HEK293T (cell line): ENCODE results near the gene SYNM.

Experiments used
- CTCF ChIA-PET: fragments of 350-600 bp; formaldehyde crosslinking; extraction: SDS; loops from one replicate; lab custom pipeline; 2021; ENCODE audit warnings: antibody characterized with exemption, inconsistent platforms; lab: Yijun Ruan, JAX
- POLR2A ChIA-PET: fragments of 350-600 bp; formaldehyde crosslinking; extraction: SDS; loops from one replicate; lab custom pipeline; 2020; ENCODE audit warnings: antibody characterized with exemption, inconsistent platforms; lab: Yijun Ruan, JAX
- DNase-seq: peaks from one replicate; pipeline ENCODE4 v3.0.0; 2012; ENCODE audit warnings: mixed read lengths; ENCODE audit errors: extremely low spot score
- ARNT ChIP-seq: fragments of 450-650 bp; IDR thresholded peaks from 2 replicates; pipeline ENCODE4 v1.6.1; 2017; ENCODE audit warnings: mild to moderate bottlenecking
- BHLHE40 ChIP-seq: fragments of 450-650 bp; IDR thresholded peaks from 2 replicates; pipeline ENCODE4 v1.6.1; 2016; ENCODE audit warnings: mild to moderate bottlenecking, moderate library complexity, borderline replicate concordance
- CTBP1 ChIP-seq: fragments of 450-650 bp; IDR thresholded peaks from 2 replicates; pipeline ENCODE4 v1.6.1; 2016; ENCODE audit warnings: borderline replicate concordance
- ELF4 ChIP-seq: fragments of 450-650 bp; IDR thresholded peaks from 2 replicates; pipeline ENCODE4 v1.6.1; 2017; ENCODE audit warnings: antibody characterized with exemption
- FOXA1 ChIP-seq: fragments of 450-650 bp; IDR thresholded peaks from 2 replicates; pipeline ENCODE4 v1.6.1; 2016; ENCODE audit warnings: mild to moderate bottlenecking
- FOXK2 ChIP-seq: fragments of 450-650 bp; IDR thresholded peaks from 2 replicates; pipeline ENCODE4 v1.6.1; 2016; ENCODE audit warnings: mild to moderate bottlenecking
- FOXM1 ChIP-seq: fragments of 450-650 bp; IDR thresholded peaks from 2 replicates; pipeline ENCODE4 v1.6.1; 2017; ENCODE audit warnings: mild to moderate bottlenecking, borderline replicate concordance
- HDGF ChIP-seq: fragments of 450-650 bp; IDR thresholded peaks from 2 replicates; pipeline ENCODE4 v1.6.1; 2017; ENCODE audit warnings: antibody characterized with exemption, borderline replicate concordance
- L3MBTL2 ChIP-seq: fragments of 450-650 bp; conservative IDR thresholded peaks from 2 replicates; pipeline ENCODE4 v1.6.1; 2016; ENCODE audit warnings: mild to moderate bottlenecking
- LEF1 ChIP-seq: fragments of 450-650 bp; IDR thresholded peaks from 2 replicates; pipeline ENCODE4 v1.6.1; 2017; ENCODE audit warnings: mild to moderate bottlenecking, borderline replicate concordance
- NFRKB ChIP-seq: fragments of 450-650 bp; IDR thresholded peaks from 2 replicates; pipeline ENCODE4 v1.6.1; 2016; ENCODE audit warnings: mild to moderate bottlenecking, moderate library complexity
- SP1 ChIP-seq: fragments of 450-650 bp; IDR thresholded peaks from 2 replicates; pipeline ENCODE4 v1.6.1; 2017
- SUZ12 ChIP-seq: fragments of 450-650 bp; IDR thresholded peaks from 2 replicates; pipeline ENCODE4 v1.6.1; 2016; ENCODE audit warnings: mild to moderate bottlenecking
- TARDBP ChIP-seq: fragments of 450-650 bp; IDR thresholded peaks from 2 replicates; pipeline ENCODE4 v1.6.1; 2016
- ZNF384 ChIP-seq: fragments of 450-650 bp; IDR thresholded peaks from 2 replicates; pipeline ENCODE4 v1.6.1; 2016
- TF ChIP-seq, protein P1 (sequence below): fragments of 450-650 bp; IDR thresholded peaks from 2 replicates; pipeline ENCODE4 v1.6.1; 2016

Gene SYNM

DNA sequence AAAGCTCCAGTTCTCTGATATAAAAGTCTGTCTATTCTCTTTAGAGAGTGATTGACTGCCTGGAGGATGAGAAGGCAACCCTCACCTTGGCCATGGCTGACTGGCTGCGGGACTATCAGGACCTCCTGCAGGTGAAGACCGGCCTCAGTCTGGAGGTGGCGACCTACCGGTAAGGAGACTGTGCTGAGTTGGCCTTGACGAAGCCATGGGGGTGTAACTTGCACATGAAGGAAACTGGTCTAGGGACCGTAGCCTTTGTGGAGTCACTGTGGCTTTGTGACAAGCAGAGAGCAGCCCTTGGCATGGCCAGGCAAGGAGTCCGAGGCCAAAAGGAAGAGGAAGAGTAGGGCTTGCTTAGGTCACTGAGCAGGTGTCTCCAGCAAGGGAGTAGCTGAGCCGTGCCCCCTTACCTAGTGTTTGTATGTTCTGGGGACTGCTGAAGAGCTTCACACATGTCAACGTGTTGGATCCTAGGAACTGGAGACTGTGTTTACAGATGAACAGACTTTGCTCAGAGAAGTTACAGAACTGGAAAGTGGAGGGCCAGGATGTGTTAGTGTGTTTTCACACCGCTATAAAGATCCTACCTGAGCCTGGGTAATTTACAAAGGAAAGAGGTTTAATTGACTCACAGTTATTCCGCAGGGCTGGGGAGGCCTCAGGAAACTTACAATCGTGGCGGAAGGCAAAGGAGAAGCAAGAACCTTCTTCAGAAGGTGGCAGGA is 8.8 kb downstream of the SYNM start:
- ChIA-PET CTCF (interaction anchor here (0.7 kb wide), 1 partner anchor 15 kb away, joined by 3 read pairs; no protein-coding TSS in a partner anchor), POLR2A (no interaction called here)
- no peak for DNase-seq
- TF ChIP-seq SP1 (no peak), CTBP1 (no peak), FOXA1 (no peak)

DNA sequence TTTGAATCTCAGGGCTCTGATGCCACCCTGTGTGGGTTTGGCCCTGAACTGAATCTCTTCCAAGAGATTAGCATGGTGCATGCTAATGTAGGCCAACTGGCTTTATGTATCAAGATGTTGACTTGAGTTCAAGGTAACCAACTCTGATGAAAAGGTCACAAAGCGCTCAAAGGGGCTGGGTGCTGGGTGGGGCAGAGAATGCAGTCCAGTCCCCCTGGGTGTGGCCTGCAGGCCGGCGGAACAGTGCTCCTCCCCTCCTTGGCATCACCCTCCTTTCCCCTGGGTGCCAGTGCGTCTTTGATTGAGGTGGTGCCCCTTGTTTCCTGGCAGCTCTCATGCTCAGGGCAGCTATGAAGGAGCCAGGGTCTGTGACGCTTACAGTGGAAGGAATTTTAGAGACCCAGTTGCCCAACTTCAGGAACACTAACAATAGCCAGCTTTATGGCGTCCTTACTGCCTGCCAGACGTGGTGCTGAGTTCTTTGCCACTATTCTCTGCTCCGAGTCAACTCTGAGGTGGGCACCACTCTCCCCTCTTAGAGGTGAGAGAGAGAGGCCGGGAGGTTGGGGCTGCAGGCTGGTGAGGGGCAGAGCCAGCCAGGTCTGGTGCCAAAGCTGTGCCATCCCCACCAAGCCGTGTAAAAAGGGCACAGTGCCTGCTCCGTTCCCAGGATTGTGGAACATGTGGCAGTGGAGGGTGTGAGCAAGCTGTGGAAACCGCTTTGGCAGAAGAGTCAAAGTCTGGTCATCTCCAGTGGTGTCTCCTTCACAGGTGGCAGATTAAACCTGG is 9.8 kb downstream of the SYNM start:
- no peak for DNase-seq
- ChIA-PET POLR2A (no interaction called here), CTCF (interaction anchor here (0.7 kb wide), 1 partner anchor 16 kb away, joined by 3 read pairs; no protein-coding TSS in a partner anchor)
- TF ChIP-seq, protein P1, sequence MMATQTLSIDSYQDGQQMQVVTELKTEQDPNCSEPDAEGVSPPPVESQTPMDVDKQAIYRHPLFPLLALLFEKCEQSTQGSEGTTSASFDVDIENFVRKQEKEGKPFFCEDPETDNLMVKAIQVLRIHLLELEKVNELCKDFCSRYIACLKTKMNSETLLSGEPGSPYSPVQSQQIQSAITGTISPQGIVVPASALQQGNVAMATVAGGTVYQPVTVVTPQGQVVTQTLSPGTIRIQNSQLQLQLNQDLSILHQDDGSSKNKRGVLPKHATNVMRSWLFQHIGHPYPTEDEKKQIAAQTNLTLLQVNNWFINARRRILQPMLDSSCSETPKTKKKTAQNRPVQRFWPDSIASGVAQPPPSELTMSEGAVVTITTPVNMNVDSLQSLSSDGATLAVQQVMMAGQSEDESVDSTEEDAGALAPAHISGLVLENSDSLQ: no peak
- TF ChIP-seq TARDBP (no peak), FOXM1 (no peak), ARNT (no peak), FOXA1 (no peak), BHLHE40 (no peak), SP1 (no peak), SUZ12 (no peak), L3MBTL2 (no peak), NFRKB (no peak), HDGF (no peak), FOXK2 (no peak), LEF1 (no peak), CTBP1 (no peak), ELF4 (no peak), ZNF384 (no peak)

DNA sequence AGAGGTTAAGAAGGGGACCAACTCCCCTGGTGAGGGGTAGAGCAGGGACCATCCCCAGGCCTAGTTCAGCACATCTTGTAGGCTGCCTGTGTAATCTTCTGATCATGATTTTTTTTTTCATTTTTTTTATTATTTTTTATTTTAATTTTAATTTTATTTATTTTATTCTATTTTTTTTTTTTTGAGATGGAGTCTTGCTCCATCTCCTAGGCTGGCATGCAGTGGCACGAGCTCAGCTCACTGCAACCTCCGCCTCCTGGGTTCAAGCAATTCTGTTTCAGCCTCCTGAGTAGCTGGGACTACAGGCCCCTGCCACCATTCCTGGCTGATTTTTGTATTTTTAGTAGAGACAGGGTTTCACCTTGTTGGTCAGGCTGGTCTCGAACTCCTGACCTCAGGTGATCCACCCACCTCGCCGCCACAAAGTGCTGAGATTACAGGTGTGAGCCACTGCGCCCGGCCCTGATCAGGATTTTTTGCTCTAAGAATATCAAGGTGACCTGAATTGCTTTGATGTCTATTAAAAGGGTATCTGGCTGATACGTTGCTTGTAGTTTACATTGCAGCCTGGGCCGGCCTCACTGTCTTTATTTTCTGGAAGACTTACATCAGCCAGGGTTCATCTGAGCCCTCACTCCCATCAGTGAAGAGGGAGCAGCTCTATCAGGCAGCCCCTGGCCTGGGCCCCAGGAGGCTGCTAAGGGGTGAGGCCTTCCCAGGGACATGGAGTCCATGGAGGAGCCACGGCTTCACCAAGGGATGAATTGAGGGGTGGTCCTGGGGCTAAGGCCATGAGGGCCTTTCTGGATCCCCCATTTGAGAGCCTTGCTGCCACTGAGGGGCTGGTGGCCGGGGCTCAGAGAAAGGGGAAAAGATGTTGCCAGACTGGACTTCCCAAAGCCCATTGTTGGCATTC is 10.7 kb downstream of the SYNM start:
- CTCF ChIA-PET: interaction anchor here (0.7 kb wide), 1 partner anchor 1182 kb away, joined by 3 read pairs; no protein-coding TSS in a partner anchor
- POLR2A ChIA-PET: no interaction called here
- no peak for TF ChIP-seq NFRKB
- no peak for TF ChIP-seq ZNF384
- no peak for TF ChIP-seq LEF1
- no peak for TF ChIP-seq ELF4
- TF ChIP-seq, protein P1: no peak
- TF ChIP-seq FOXK2: no peak
- no peak for TF ChIP-seq SP1
- no peak for TF ChIP-seq SUZ12
- DNase-seq: no peak

DNA sequence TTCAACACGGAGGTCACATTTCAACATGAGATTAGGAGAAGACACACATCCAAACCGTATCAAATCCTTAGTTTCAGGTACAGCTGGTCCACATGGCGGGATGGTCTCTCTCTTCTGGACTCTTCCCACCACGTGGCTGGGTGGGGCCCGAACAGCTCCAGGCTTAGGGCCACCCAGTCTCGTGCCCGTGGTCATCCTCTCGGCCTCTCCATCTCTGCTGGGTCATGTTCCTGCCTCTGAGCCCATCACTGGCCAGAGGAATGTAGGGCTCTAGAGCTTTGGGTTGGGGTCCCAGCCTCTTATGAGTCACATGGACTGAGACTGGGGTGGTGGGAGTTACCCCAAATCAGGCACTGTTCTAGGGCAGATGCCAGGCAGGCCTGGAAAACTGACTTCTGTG is 12.2 kb downstream of the SYNM start:
- no peak for DNase-seq
- POLR2A ChIA-PET: no interaction called here
- TF ChIP-seq FOXK2: no peak
- no peak for TF ChIP-seq LEF1
- TF ChIP-seq HDGF: no peak
- no peak for TF ChIP-seq TARDBP
- TF ChIP-seq CTBP1: no peak
- TF ChIP-seq ELF4: no peak
- no peak for TF ChIP-seq ARNT
- no peak for TF ChIP-seq NFRKB
- no peak for TF ChIP-seq FOXA1
- no peak for TF ChIP-seq ZNF384
- TF ChIP-seq, protein P1: no peak
- TF ChIP-seq SP1: no peak
- no peak for TF ChIP-seq FOXM1
- no peak for TF ChIP-seq SUZ12
- TF ChIP-seq BHLHE40: no peak
- no peak for TF ChIP-seq L3MBTL2
- CTCF ChIA-PET: no interaction called here

DNA sequence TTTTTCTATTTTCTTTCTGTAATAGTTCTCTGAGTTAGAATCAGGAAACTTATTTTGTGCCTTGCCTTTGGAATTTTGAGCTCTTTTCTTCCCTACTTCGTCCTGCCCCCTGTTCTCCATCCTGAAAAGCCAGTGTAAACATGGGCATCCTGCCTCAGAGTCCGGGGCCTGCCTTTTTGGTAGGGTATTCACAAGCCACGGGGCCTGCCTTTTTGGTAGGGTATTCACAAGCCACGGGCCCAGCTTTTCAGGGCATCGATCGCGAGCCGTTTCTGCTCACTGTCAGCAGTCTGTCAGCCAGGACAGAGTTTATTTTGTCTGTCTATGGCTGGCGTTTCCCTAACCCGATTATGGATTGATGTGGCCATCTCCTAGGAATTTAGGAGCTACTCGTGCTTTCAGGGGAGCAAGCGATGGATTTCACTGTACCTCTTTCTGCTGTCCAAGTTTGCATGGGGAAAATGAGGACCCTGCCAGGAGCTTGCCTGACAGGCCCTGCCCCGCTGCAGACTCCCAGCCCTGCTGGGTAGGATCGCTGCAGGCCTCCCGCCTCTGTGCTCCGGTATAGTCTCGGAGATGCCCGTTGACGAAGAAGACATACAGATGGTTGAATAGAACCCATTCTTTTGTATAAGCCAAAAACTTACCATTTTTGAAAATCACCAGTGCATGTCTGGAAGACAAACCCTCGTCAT is 12.8 kb downstream of the SYNM start:
- DNase-seq: no peak
- ChIA-PET CTCF (no interaction called here), POLR2A (no interaction called here)
- TF ChIP-seq NFRKB: no peak
- no peak for TF ChIP-seq FOXK2
- TF ChIP-seq L3MBTL2: no peak
- TF ChIP-seq SUZ12: no peak
- TF ChIP-seq TARDBP: no peak
- no peak for TF ChIP-seq CTBP1
- no peak for TF ChIP-seq FOXA1
- no peak for TF ChIP-seq FOXM1
- no peak for TF ChIP-seq ELF4
- TF ChIP-seq HDGF: no peak
- TF ChIP-seq SP1: no peak
- TF ChIP-seq BHLHE40: no peak
- TF ChIP-seq LEF1: no peak
- TF ChIP-seq ZNF384: no peak
- TF ChIP-seq, protein P1: no peak
- TF ChIP-seq ARNT: no peak
